Testis (tissue), 3 donors: Measurements from ENCODE around the gene GNPTAB. TPM values are rescaled to one million over a fixed set of nuclear protein-coding genes. Genes with fewer than 3 reads are reported as not detected.

Source experiments
- DNase-seq: peaks from one replicate; pipeline ENCODE4 v3.0.0-alpha.2; 2019
- H3K27ac ChIP-seq, 2 donors: fragments of 200-600 bp; sonication (generic); one replicate each; pipeline ENCODE4 v1.5.1; 2019
- H3K27me3 ChIP-seq: fragments of 200-600 bp; sonication (generic); one replicate; pipeline ENCODE4 v1.5.1; 2019
- H3K36me3 ChIP-seq: fragments of 200-600 bp; sonication (generic); one replicate; pipeline ENCODE4 v1.5.1; 2017; ENCODE audit warnings: low read depth; ENCODE audit errors: missing control alignments
- H3K4me1 ChIP-seq: fragments of 200-600 bp; sonication (generic); one replicate; pipeline ENCODE4 v1.5.1; 2019
- H3K4me3 ChIP-seq, 2 donors: fragments of 200-600 bp; sonication (generic); one replicate each; pipeline ENCODE4 v1.5.1; 2017 to 2019
- H3K9me3 ChIP-seq: fragments of 200-600 bp; sonication (generic); one replicate; pipeline ENCODE4 v1.5.1; 2017
- CTCF ChIP-seq, 3 experiments: fragments of 450-650 bp in 2 of 3; fragments of 200-600 bp in 1 of 3; sonication (generic) in 1 of 3; IDR thresholded peaks; one replicate each; pipeline ENCODE4 v1.5.1; 2016 to 2019; ENCODE audit warnings: antibody characterized with exemption in 3 of 3, mild to moderate bottlenecking in 2 of 3, moderate library complexity in 1 of 3
- POLR2A ChIP-seq: fragments of 450-650 bp; IDR thresholded peaks from one replicate; pipeline ENCODE4 v1.6.1; 2017; ENCODE audit warnings: antibody characterized with exemption, mild to moderate bottlenecking, moderate library complexity
- WGBS, 2 donors: methylation state at CpG; one replicate each; pipeline ENCODE4 v1.1.5; 2018; 5-methylcytosine and 5-hydroxymethylcytosine counted together
- intact Hi-C: fragments of 100-400 bp; cut with DNase I; formaldehyde crosslinking; loops from one replicate; pipeline ENCODE4 v1.15.1; 2023; ENCODE audit warnings: low total_unique reads
- polyA plus RNA-seq: library from polyadenylated mRNA; stranded (reverse); fragments of 350-450 nt; fragmentation: Illumina TruSeq; extraction: RNeasy Lipid Tissue Mini Kit (QIAGEN cat#74804); gene quantifications from one replicate; pipeline ENCODE4 v1.2.3, GENCODE V29; 2014; ENCODE audit warnings: low read depth, low replicate concordance; ENCODE audit not compliant: insufficient read depth
- total RNA-seq, 2 donors: library from RNA; depleted of rRNA; stranded (reverse); fragments of >200 nt; gene quantifications; one replicate each; pipeline ENCODE4 v1.2.3, GENCODE V29; 2016

GNPTAB gene
- total and polyA plus RNA-seq, 3 donors from 2014 or later: 19.1 to 41.3 (median 39.6) TPM

GRCh38 chr12:101779200-101779599 lies 51.6 kb downstream of the GNPTAB start:
- 79 to 96% methylated on average over 3 of the region's 3 CpGs for WGBS, 2 donors
- no peak for DNase-seq
- Histone ChIP-seq H3K9me3 (no peaks in the 10 kb centered on the region), H3K27me3 (no peaks in the 10 kb centered on the region), H3K27ac (no peak overlapping the region), H3K4me1 (no peaks in the 10 kb centered on the region), H3K36me3 (no peaks in the 10 kb centered on the region), H3K4me3 (no peak overlapping the region)
- intact Hi-C loops: loop anchor here (10.0 kb wide), 1 partner anchor 56 kb away; the partner anchor contains the start of gene GNPTAB
- TF ChIP-seq CTCF (IDR thresholded peaks at IDR 0.05) (no peak), POLR2A (no peak)

DNA sequence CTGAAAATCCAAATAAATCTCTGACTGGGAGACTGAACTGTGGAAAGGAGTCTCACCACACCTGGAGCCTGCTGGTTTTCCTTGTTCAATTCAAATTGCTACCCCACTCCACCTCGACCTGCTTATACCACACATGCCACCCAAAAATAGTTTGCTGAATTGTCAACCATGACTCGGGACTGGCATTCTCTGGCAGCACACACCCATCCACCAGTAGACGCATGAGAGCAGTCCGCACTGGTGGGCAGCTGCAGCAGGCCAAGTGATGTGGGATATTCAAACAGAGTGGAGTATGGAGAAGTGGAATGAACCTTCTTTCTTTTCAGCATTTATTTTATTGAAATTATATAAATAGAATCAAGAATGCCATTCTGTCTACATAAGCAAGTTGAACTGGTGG lies 52.8 kb downstream of the GNPTAB start:
- intact Hi-C loops: loop anchor here (10.0 kb wide), 1 partner anchor 57 kb away; the partner anchor contains the start of gene GNPTAB
- TF ChIP-seq CTCF (IDR thresholded peaks at IDR 0.05): no peak
- no peak for TF ChIP-seq POLR2A
- Histone ChIP-seq H3K36me3 (no peaks in the 10 kb centered on the region), H3K4me1 (no peaks in the 10 kb centered on the region), H3K9me3 (no peaks in the 10 kb centered on the region), H3K4me3 (no peak overlapping the region), H3K27ac (no peak overlapping the region), H3K27me3 (no peaks in the 10 kb centered on the region)
- no peak for DNase-seq
- WGBS, 2 donors: 84 to 87% methylated on average over 4 of the region's 4 CpGs

DNA sequence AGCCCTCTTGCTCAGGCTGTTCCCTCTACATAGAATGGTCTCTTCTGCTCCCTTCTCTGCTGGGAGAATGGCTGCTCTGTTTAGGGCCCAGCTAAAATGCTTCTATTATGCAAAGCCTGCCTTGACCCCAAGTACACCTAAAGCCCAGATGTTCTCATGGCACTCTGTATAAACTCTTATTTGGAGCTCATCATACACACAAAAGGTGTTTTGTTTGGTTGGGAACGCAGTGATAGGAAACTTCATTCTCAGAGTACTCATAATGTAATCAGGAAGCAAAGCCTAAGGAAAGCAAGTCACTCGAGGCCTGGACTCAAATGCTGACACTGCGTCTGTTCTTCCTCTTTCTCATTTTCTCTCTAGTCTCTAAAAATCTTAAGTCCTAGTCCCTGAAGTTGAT lies 53.3 kb downstream of the GNPTAB start:
- no peak for DNase-seq
- Histone ChIP-seq H3K27ac (no peak overlapping the region), H3K36me3 (no peaks in the 10 kb centered on the region), H3K4me1 (no peaks in the 10 kb centered on the region), H3K4me3 (no peak overlapping the region), H3K27me3 (no peaks in the 10 kb centered on the region), H3K9me3 (no peaks in the 10 kb centered on the region)
- 50 to 79% methylated on average over 3 of the region's 3 CpGs for WGBS, 2 donors
- intact Hi-C loops: loop anchor here (10.0 kb wide), 1 partner anchor 57 kb away; the partner anchor contains the start of gene GNPTAB
- TF ChIP-seq POLR2A (no peak), CTCF (IDR thresholded peaks at IDR 0.05) (no peak)

GRCh38 chr12:101775816-101776215 lies 54.9 kb downstream of the GNPTAB start:
- 67 to 82% methylated on average over 2 of the region's 2 CpGs for WGBS, 2 donors
- Histone ChIP-seq H3K4me3 (no peak overlapping the region), H3K4me1 (no peaks in the 10 kb centered on the region), H3K9me3 (no peaks in the 10 kb centered on the region), H3K27ac (no peak overlapping the region), H3K27me3 (no peaks in the 10 kb centered on the region), H3K36me3 (no peaks in the 10 kb centered on the region)
- no peak for TF ChIP-seq CTCF (IDR thresholded peaks at IDR 0.05)
- no peak for TF ChIP-seq POLR2A
- intact Hi-C loops: loop anchor here (10.0 kb wide), 1 partner anchor 59 kb away; the partner anchor contains the start of gene GNPTAB
- no peak for DNase-seq

DNA sequence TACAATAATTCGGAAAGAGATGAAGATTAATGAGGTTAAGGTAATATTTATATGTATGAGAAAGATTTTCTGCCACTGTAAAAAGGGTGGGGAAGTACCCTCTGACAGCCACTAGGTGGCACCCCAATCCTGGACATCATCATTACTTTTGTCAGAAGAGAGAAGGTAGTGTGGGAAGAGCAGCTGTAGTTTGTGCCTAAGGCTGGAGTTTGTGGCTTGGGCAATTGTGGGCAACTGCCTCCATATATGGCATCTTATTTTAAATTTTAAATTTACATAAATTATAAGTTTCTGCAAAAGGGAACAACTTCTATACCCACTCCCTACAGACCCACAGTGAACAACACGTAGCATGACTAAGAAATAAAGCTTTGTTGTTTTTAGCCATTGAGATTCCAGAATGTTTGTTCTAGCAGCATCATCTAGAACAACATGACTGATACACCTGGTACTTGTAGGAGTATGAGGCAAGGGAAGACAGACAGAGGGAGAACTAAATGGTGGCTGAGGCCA lies 57.1 kb downstream of the GNPTAB start:
- no peaks in the 10 kb centered on the region for H3K36me3 ChIP-seq
- intact Hi-C loops: loop anchor here (10.0 kb wide), 1 partner anchor 61 kb away; the partner anchor contains the start of gene GNPTAB

More for the DNA sequence above, 57.1 kb downstream of the GNPTAB start:
- 61 to 65% methylated on average over 2 of the region's 2 CpGs for whole genome bisulfite sequencing, 2 donors
- peak; percentile 58 for DNase-seq
- Histone ChIP-seq H3K27me3 (no peaks in the 10 kb centered on the region), H3K9me3 (no peaks in the 10 kb centered on the region), H3K4me3 (no peak overlapping the region), H3K4me1 (no peaks in the 10 kb centered on the region), H3K27ac (no peak overlapping the region)
- TF ChIP-seq CTCF (IDR thresholded peaks at IDR 0.05): peak; percentile 86 to 97 (median 90)
- TF ChIP-seq POLR2A: no peak
